Chondrocyte (in vitro differentiated cells): ENCODE data around the gene TRIM26. TPM values are rescaled to one million over a fixed set of nuclear protein-coding genes. Genes with fewer than 3 reads are reported as not detected.
"Not testable (repeated sequence)": the region's sequence is repeated elsewhere in the genome, so short reads cannot be mapped to it uniquely, and the experiment has no call there.

Experiments used
- DNase-seq: peaks from one replicate; pipeline ENCODE4 v3.0.0; 2021; ENCODE audit warnings: mixed read lengths, low spot score
- H3K27ac Mint-ChIP-seq: one replicate; pipeline ENCODE4 v1.8.0; 2021; ENCODE audit warnings: mild to moderate bottlenecking, moderate library complexity, mixed read lengths; ENCODE audit not compliant: unreplicated experiment
- H3K27me3 Mint-ChIP-seq: 2 replicates; pipeline ENCODE4 v1.8.0; 2021; ENCODE audit warnings: low read depth, mixed read lengths
- H3K36me3 Mint-ChIP-seq: 2 replicates; pipeline ENCODE4 v1.8.0; 2021; ENCODE audit warnings: low read depth, mixed read lengths
- H3K4me1 Mint-ChIP-seq: 2 replicates; pipeline ENCODE4 v1.8.0; 2021; ENCODE audit warnings: low read depth, mild to moderate bottlenecking, mixed read lengths
- H3K4me3 Mint-ChIP-seq: one replicate; pipeline ENCODE4 v1.8.0; 2021; ENCODE audit warnings: mild to moderate bottlenecking, moderate library complexity, mixed read lengths; ENCODE audit not compliant: unreplicated experiment
- H3K9me3 Mint-ChIP-seq: 2 replicates; pipeline ENCODE4 v1.8.0; 2021; ENCODE audit warnings: low read depth, mixed read lengths
- total RNA-seq: library from RNA; stranded (reverse); gene quantifications from 3 replicates; pipeline ENCODE4 v1.2.1, GENCODE V29; 2021
- TF ChIP-seq, protein P1 (sequence below): fragments of 200-600 bp; sonication (generic); IDR thresholded peaks from 2 replicates; pipeline ENCODE4 v1.5.0; 2021; ENCODE audit warnings: antibody characterized with exemption, mild to moderate bottlenecking, moderate library complexity

Gene TRIM26
- total RNA-seq, 1 donor from 2014 or later = 37.6 TPM

GRCh38 chr6:30227242-30227722 is 14.1 kb upstream of the TRIM26 start:
- Mint-ChIP-seq H3K27me3 (no peaks in the 10 kb centered on the region), H3K36me3 (peaks cover 6% of the 10 kb centered on the region), H3K4me3 (no peak overlapping the region), H3K9me3 (peaks cover 10% of the 10 kb centered on the region), H3K4me1 (no peaks in the 10 kb centered on the region), H3K27ac (no peak overlapping the region)
- TF ChIP-seq, protein P1, sequence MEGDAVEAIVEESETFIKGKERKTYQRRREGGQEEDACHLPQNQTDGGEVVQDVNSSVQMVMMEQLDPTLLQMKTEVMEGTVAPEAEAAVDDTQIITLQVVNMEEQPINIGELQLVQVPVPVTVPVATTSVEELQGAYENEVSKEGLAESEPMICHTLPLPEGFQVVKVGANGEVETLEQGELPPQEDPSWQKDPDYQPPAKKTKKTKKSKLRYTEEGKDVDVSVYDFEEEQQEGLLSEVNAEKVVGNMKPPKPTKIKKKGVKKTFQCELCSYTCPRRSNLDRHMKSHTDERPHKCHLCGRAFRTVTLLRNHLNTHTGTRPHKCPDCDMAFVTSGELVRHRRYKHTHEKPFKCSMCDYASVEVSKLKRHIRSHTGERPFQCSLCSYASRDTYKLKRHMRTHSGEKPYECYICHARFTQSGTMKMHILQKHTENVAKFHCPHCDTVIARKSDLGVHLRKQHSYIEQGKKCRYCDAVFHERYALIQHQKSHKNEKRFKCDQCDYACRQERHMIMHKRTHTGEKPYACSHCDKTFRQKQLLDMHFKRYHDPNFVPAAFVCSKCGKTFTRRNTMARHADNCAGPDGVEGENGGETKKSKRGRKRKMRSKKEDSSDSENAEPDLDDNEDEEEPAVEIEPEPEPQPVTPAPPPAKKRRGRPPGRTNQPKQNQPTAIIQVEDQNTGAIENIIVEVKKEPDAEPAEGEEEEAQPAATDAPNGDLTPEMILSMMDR = no peak
- no peak for DNase-seq

DNA sequence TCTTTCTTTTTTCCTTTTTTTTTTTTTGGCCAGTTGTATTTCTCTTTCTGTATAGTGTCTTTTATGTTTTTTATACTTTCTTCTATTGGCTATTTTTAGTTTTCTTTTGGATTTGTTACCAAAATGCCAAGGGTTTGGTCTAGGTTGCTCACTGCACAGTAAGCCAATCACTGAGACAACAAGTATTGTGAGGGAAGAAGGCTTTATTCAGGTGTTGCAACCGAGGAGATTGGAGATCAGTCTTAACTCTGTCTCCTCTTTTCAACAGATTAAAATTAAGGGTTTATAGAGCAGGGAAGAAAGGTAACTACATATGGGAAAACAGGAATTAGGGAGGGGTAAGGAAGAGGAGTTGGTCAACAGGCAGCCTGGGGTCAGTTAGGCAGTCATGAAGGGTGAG is 10.1 kb upstream of the TRIM26 start:
- H3K4me3 Mint-ChIP-seq = no peak overlapping the region
- H3K9me3 Mint-ChIP-seq = peaks cover 10% of the 10 kb centered on the region
- TF ChIP-seq, protein P1 = no peak
- H3K27ac Mint-ChIP-seq = no peak overlapping the region
- H3K27me3 Mint-ChIP-seq = no peaks in the 10 kb centered on the region
- H3K36me3 Mint-ChIP-seq = peaks cover 6% of the 10 kb centered on the region
- peaks cover 6% of the 10 kb centered on the region for H3K4me1 Mint-ChIP-seq
- no peak for DNase-seq

- H3K9me3 Mint-ChIP-seq = peaks cover 10% of the 10 kb centered on the region
- not testable (repeated sequence) for H3K27me3 Mint-ChIP-seq, H3K27ac Mint-ChIP-seq, DNase-seq, H3K4me1 Mint-ChIP-seq, H3K36me3 Mint-ChIP-seq, H3K4me3 Mint-ChIP-seq
These were observed 8.8 kb upstream of the TRIM26 start for GRCh38 chr6:30221956-30222355.

- H3K27me3 Mint-ChIP-seq, H3K4me1 Mint-ChIP-seq, H3K36me3 Mint-ChIP-seq, DNase-seq, H3K27ac Mint-ChIP-seq, H3K4me3 Mint-ChIP-seq: not testable (repeated sequence)
- peaks cover 10% of the 10 kb centered on the region for H3K9me3 Mint-ChIP-seq
These were observed 8.2 kb upstream of the TRIM26 start for GRCh38 chr6:30221395-30221794.

DNA sequence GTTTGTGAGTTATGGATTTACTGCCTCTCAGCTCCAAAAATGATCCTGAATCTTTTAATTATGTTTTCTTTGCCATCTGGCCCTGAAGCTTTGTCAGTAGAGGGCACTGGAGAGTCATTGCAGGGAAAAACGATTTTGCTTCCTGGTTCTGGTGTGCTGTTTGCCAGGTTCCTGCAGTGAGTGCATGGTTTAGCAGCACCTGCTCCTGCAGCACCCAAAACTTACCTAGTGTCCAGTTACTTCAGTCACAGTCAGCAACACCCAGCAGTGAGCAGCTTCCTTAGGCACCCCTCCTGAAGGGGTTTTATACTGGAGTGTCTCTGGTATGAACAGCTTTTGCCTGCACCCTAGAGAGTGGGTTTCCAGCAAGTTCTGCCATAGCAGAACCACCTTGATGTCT is 6.0 kb upstream of the TRIM26 start:
- peaks cover 10% of the 10 kb centered on the region for H3K9me3 Mint-ChIP-seq
- peaks cover 11% of the 10 kb centered on the region for H3K4me1 Mint-ChIP-seq
- H3K4me3 Mint-ChIP-seq = no peak overlapping the region
- no peak overlapping the region for H3K27ac Mint-ChIP-seq
- TF ChIP-seq, protein P1 = peak; percentile 89
- no peaks in the 10 kb centered on the region for H3K27me3 Mint-ChIP-seq
- DNase-seq = no peak
- H3K36me3 Mint-ChIP-seq = peaks cover 6% of the 10 kb centered on the region

DNA sequence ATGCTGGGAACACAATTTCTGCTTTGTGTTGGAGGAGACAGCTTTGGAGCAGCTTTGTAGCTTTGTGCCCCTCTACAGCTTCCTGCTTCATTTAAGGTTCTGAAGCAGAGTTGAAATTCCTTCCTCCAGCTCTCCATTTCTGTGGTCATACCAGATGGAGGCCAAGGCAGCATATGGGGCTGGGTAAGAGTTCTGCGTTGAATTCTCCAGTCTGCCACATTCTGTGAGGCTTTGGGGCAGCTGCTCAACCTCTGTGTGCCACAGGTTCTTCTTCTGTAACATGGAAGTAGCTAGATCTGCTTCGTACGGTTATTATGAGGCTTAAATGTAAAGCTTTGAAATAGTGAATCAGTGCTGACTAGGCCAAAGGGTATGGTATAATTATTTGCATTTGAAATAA is 2.9 kb upstream of the TRIM26 start:
- TF ChIP-seq, protein P1 = no peak
- no peak overlapping the region for H3K4me3 Mint-ChIP-seq

More for the DNA sequence above, 2.9 kb upstream of the TRIM26 start:
- Mint-ChIP-seq H3K27ac (no peak overlapping the region), H3K9me3 (no peaks in the 10 kb centered on the region), H3K36me3 (no peaks in the 10 kb centered on the region), H3K27me3 (no peaks in the 10 kb centered on the region), H3K4me1 (peaks cover 35% of the 10 kb centered on the region)
- no peak for DNase-seq
